Renal pelvis (tissue), 4 donors: Measurements from ENCODE around the gene NPIPB2. TPM values are rescaled to one million over a fixed set of nuclear protein-coding genes. Genes with fewer than 3 reads are reported as not detected.

Source experiments
- DNase-seq: peaks from one replicate; pipeline ENCODE4 v3.0.0-alpha.2; 2013
- polyA plus RNA-seq, 3 donors: library from polyadenylated mRNA; unstranded; fragments of 120-200 nt; gene quantifications; one replicate each; pipeline ENCODE4 v1.2.1, GENCODE V29; 2013; ENCODE audit not compliant: insufficient read length in 3 of 3

Gene NPIPB2
- polyA plus RNA-seq, 3 donors: 5.5 to 17.1 (median 6.5) TPM

DNA sequence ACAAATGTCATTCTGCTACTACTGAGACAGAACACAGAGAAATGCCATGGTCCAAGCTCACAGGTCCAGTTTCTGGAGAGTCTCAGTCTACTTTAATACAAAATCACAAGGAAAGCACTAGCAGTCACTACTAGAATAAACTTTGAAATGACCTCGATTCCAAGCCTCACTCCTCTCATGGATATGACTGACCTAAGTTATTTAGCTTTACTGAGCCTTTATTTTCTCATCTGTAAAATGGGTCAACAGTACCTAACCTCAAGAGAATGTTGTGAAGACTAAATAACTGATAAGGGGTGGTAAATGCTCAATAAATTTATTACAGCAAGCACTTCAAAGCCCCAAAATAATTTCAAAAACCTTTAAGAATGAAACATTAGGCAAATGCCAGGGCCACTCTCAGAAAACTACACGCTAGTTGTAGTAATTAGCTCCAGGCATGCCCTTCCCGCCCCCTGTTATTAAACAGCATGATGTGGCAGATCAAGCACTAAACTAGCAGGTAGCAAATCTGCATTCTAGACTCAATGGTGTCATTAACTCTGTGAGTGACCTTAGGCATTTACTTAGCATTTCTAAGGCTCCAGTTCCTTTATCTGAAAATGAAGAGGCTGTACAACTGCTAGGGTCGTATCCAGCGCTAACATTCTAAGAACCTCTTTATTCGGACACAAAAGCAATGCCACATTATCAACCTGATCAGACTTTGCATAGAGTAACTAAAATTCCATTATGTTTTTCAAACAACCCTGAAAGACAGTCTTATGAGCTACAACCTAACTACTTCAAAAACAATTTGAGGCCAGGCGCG, 34.5 kb downstream of the NPIPB2 start:
- no peak for DNase-seq

- no peak for DNase-seq
Observed at GRCh38 chr16:11903906-11904305, 37.9 kb downstream of the NPIPB2 start.

GRCh38 chr16:11901091-11901490, 40.8 kb downstream of the NPIPB2 start:
- no peak for DNase-seq

GRCh38 chr16:11896486-11897176, 45.2 kb downstream of the NPIPB2 start:
- DNase-seq: no peak

DNA sequence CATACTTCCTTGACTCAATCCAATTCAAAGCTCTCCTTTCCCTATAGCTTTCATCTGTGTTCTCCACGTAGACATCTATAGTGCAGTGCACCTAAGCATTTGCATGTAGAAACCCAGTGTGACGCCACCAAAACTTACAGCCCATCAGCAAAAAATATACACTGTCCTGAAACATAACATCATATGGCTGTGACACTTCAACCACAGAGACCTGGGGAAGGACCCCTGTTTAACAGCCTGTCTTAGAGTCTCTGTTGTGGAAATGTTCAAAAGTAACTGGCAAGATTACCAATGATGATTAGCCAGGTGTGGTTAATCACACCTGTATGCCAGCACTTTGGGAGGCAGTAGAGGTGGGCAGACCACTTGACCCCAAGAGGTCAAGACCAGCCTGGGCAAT, 48.3 kb downstream of the NPIPB2 start:
- no peak for DNase-seq

DNA sequence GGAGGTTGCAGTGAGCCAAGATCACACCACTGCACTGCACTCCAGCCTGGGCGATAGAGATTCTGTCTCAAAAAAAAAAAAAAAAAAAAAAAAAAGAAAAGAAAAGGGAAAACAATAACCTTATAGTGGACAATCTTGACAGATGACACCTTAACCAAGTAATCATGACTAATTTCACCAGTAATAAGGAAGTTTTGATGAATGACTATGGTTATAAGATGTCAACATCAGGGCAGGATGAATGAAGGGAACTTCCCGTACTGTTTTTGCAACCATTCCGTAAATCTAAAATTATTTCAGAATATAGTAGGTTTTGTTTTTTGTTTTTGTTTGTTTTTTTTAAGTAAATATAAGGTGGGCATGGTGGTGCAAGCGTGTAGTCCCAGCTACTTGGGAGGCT, 49.1 kb downstream of the NPIPB2 start:
- DNase-seq: no peak

GRCh38 chr16:11890231-11890965, 51.4 kb downstream of the NPIPB2 start:
- no peak for DNase-seq

GRCh38 chr16:11886881-11887280, 55.0 kb downstream of the NPIPB2 start:
- DNase-seq: no peak

- DNase-seq: no peak
Observed at GRCh38 chr16:11884035-11884434, 57.8 kb downstream of the NPIPB2 start.

- no peak for DNase-seq
Observed at GRCh38 chr16:11880007-11880406, 61.8 kb downstream of the NPIPB2 start.

- no peak for DNase-seq
Observed at GRCh38 chr16:11877374-11877773, 64.5 kb downstream of the NPIPB2 start.

Other genes with a start within 250 kb of the NPIPB2 start
- gene TXNDC11, start 199.2 kb downstream of the NPIPB2 start, polyA plus RNA-seq: 10 to 100 TPM; 40.3 to 47.1 (median 43.1) TPM
- gene ZC3H7A, start 144.8 kb downstream of the NPIPB2 start, polyA plus RNA-seq: 10 to 100 TPM; 66.4 to 93.7 (median 82.6) TPM
- 100 to 1,000 TPM; 197 to 233 (median 207) TPM for gene RSL1D1, start 90.5 kb downstream of the NPIPB2 start, polyA plus RNA-seq
- 100 to 1,000 TPM in 2 of 3 donors, 10 to 100 TPM in 1; 100.0 to 117 (median 110) TPM for gene GSPT1, start 26.1 kb downstream of the NPIPB2 start, polyA plus RNA-seq
- gene TNFRSF17, start 23.2 kb upstream of the NPIPB2 start, polyA plus RNA-seq: not detected
- 10 to 100 TPM; 30.3 to 43.7 (median 39.1) TPM for gene SNX29, start 34.7 kb upstream of the NPIPB2 start, polyA plus RNA-seq